HEK293T (cell line): ENCODE measurements around the gene STAB1.

Source experiments
- BHLHE40 ChIP-seq: fragments of 450-650 bp; IDR thresholded peaks from 2 replicates; pipeline ENCODE4 v1.6.1; 2016; ENCODE audit warnings: mild to moderate bottlenecking, moderate library complexity, borderline replicate concordance
- CTBP1 ChIP-seq: fragments of 450-650 bp; IDR thresholded peaks from 2 replicates; pipeline ENCODE4 v1.6.1; 2016; ENCODE audit warnings: borderline replicate concordance
- FOXA1 ChIP-seq: fragments of 450-650 bp; IDR thresholded peaks from 2 replicates; pipeline ENCODE4 v1.6.1; 2016; ENCODE audit warnings: mild to moderate bottlenecking
- FOXK2 ChIP-seq: fragments of 450-650 bp; IDR thresholded peaks from 2 replicates; pipeline ENCODE4 v1.6.1; 2016; ENCODE audit warnings: mild to moderate bottlenecking
- FOXM1 ChIP-seq: fragments of 450-650 bp; IDR thresholded peaks from 2 replicates; pipeline ENCODE4 v1.6.1; 2017; ENCODE audit warnings: mild to moderate bottlenecking, borderline replicate concordance
- HDGF ChIP-seq: fragments of 450-650 bp; IDR thresholded peaks from 2 replicates; pipeline ENCODE4 v1.6.1; 2017; ENCODE audit warnings: antibody characterized with exemption, borderline replicate concordance
- LEF1 ChIP-seq: fragments of 450-650 bp; IDR thresholded peaks from 2 replicates; pipeline ENCODE4 v1.6.1; 2017; ENCODE audit warnings: mild to moderate bottlenecking, borderline replicate concordance
- NFRKB ChIP-seq: fragments of 450-650 bp; IDR thresholded peaks from 2 replicates; pipeline ENCODE4 v1.6.1; 2016; ENCODE audit warnings: mild to moderate bottlenecking, moderate library complexity
- PKNOX1 ChIP-seq: fragments of 450-650 bp; IDR thresholded peaks from 2 replicates; pipeline ENCODE4 v1.6.1; 2016
- SP1 ChIP-seq: fragments of 450-650 bp; IDR thresholded peaks from 2 replicates; pipeline ENCODE4 v1.6.1; 2017
- SUZ12 ChIP-seq: fragments of 450-650 bp; IDR thresholded peaks from 2 replicates; pipeline ENCODE4 v1.6.1; 2016; ENCODE audit warnings: mild to moderate bottlenecking
- TARDBP ChIP-seq: fragments of 450-650 bp; IDR thresholded peaks from 2 replicates; pipeline ENCODE4 v1.6.1; 2016
- ZNF384 ChIP-seq: fragments of 450-650 bp; IDR thresholded peaks from 2 replicates; pipeline ENCODE4 v1.6.1; 2016

GRCh38 chr3:52546111-52546901 lies 51.2 kb downstream of the STAB1 start:
- TF ChIP-seq BHLHE40: no peak
- no peak for TF ChIP-seq HDGF
- TF ChIP-seq TARDBP: no peak
- TF ChIP-seq FOXA1: no peak
- no peak for TF ChIP-seq SP1
- TF ChIP-seq SUZ12: no peak
- no peak for TF ChIP-seq NFRKB
- no peak for TF ChIP-seq PKNOX1
- no peak for TF ChIP-seq ZNF384
- no peak for TF ChIP-seq FOXM1
- no peak for TF ChIP-seq FOXK2
- no peak for TF ChIP-seq CTBP1
- no peak for TF ChIP-seq LEF1
